Activated T-helper 1 cell treated with anti-CD3 and anti-CD28 coated beads, Interleukin-12 subunit alpha, Interleukin-12 subunit beta, Interleukin-2, Interleukin-4 antibody, amounts not matched to agents 30 ng/mL and 10 ng/mL and 1 ng/mL, durations not matched to agents 14 hours and 24 hours and 36 hours (primary cell): Measurements from ENCODE around the gene TMIGD2. TPM values are rescaled to one million over a fixed set of nuclear protein-coding genes. Genes with fewer than 3 reads are reported as not detected.

Experiments used
- DNase-seq: peaks from one replicate; pipeline ENCODE4 v3.0.0; 2021; ENCODE audit warnings: low spot score
- H3K27ac Mint-ChIP-seq: one replicate; pipeline ENCODE4 v1.8.0; 2021; ENCODE audit warnings: mild to moderate bottlenecking, mixed read lengths
- H3K27me3 Mint-ChIP-seq: one replicate; pipeline ENCODE4 v1.8.0; 2022; ENCODE audit warnings: mild to moderate bottlenecking, moderate library complexity, mixed read lengths; ENCODE audit not compliant: insufficient read depth
- H3K36me3 Mint-ChIP-seq: one replicate; pipeline ENCODE4 v1.8.0; 2021; ENCODE audit warnings: low read depth, mixed read lengths
- H3K4me1 Mint-ChIP-seq: one replicate; pipeline ENCODE4 v1.8.0; 2021; ENCODE audit warnings: low read depth, mixed read lengths
- H3K4me3 Mint-ChIP-seq: one replicate; pipeline ENCODE4 v1.8.0; 2021; ENCODE audit warnings: mild to moderate bottlenecking, moderate library complexity, mixed read lengths
- H3K9me3 Mint-ChIP-seq: one replicate; pipeline ENCODE4 v1.8.0; 2021; ENCODE audit warnings: mixed read lengths
- intact Hi-C: fragments of 100-400 bp; cut with micrococcal nuclease; formaldehyde crosslinking; loops from one replicate; pipeline ENCODE4 v1.15.1; 2024
- total RNA-seq: library from RNA; stranded (reverse); gene quantifications from 2 replicates; pipeline ENCODE4 v1.2.3, GENCODE V29; 2022

Gene TMIGD2
- total RNA-seq, 1 donor from 2014 or later = 11.0 TPM

GRCh38 chr19:4322942-4323665, 20.9 kb upstream of the TMIGD2 start:
- DNase-seq = no peak
- H3K27me3 Mint-ChIP-seq = peaks cover 9% of the 10 kb centered on the region
- peaks cover 15% of the 10 kb centered on the region for H3K4me1 Mint-ChIP-seq
- intact Hi-C loops = no loop called here
- H3K36me3 Mint-ChIP-seq = peaks cover 18% of the 10 kb centered on the region
- no peak overlapping the region for H3K4me3 Mint-ChIP-seq
- H3K9me3 Mint-ChIP-seq = peaks cover 35% of the 10 kb centered on the region
- no peak overlapping the region for H3K27ac Mint-ChIP-seq

DNA sequence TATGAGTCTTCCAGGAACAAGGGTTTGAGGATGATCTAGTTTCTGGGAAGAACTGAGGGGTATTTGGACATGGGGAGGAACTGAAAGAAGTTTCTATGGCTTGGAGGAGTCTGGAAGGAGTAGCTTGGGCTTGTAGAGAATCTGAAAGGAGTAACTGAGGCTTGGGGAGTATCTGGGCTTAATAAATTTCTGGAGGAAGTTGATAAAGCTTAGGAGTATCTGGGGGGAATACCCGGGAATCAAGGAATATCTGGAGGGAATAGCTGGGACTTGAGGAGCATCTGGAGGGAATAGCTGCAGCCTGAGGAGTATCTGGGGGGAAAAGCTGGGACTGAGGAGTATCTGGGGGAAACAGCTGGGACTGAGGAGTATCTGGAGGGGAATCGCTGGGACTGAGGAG, 18.2 kb upstream of the TMIGD2 start:
- Mint-ChIP-seq H3K9me3 (peaks cover 38% of the 10 kb centered on the region), H3K27me3 (no peaks in the 10 kb centered on the region), H3K36me3 (peaks cover 20% of the 10 kb centered on the region), H3K4me1 (no peaks in the 10 kb centered on the region), H3K27ac (peak overlapping the region; percentile 16), H3K4me3 (no peak overlapping the region)
- DNase-seq = no peak
- intact Hi-C loops = no loop called here

- Mint-ChIP-seq H3K27ac (no peak overlapping the region), H3K4me1 (no peaks in the 10 kb centered on the region), H3K27me3 (no peaks in the 10 kb centered on the region), H3K4me3 (no peak overlapping the region), H3K9me3 (peaks cover 38% of the 10 kb centered on the region), H3K36me3 (peaks cover 18% of the 10 kb centered on the region)
- no peak for DNase-seq
- intact Hi-C loops = no loop called here
Measured at GRCh38 chr19:4319067-4319718, 17.0 kb upstream of the TMIGD2 start.

GRCh38 chr19:4318460-4318859, 16.3 kb upstream of the TMIGD2 start:
- intact Hi-C loops = no loop called here
- Mint-ChIP-seq H3K27ac (no peak overlapping the region), H3K4me3 (no peak overlapping the region), H3K9me3 (peaks cover 38% of the 10 kb centered on the region), H3K27me3 (no peaks in the 10 kb centered on the region), H3K36me3 (peaks cover 16% of the 10 kb centered on the region), H3K4me1 (no peaks in the 10 kb centered on the region)
- no peak for DNase-seq

DNA sequence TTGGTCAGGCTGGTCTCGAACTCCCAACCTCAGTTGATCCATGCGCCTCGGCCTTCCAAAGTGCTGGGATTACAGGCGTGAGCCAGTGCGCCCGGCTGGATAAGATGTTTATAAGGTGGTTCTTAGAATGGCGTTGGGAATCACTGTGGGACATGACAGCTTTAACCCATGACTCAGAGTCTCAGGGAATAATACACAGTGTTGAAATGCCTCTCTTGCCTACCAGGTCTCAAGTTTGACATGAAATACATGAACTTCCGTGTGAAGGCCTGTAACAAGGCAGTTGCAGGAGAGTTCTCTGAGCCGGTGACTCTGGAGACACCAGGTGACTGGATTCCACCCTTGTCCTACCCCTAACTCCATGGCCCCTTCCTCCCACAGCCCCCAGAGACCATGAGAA, 14.8 kb upstream of the TMIGD2 start:
- Mint-ChIP-seq H3K9me3 (peaks cover 38% of the 10 kb centered on the region), H3K4me1 (no peaks in the 10 kb centered on the region), H3K27ac (no peak overlapping the region), H3K36me3 (peaks cover 16% of the 10 kb centered on the region), H3K27me3 (no peaks in the 10 kb centered on the region), H3K4me3 (no peak overlapping the region)
- DNase-seq = no peak
- intact Hi-C loops = no loop called here

GRCh38 chr19:4313847-4314490, 11.8 kb upstream of the TMIGD2 start:
- Mint-ChIP-seq H3K9me3 (peaks cover 11% of the 10 kb centered on the region), H3K4me1 (no peaks in the 10 kb centered on the region), H3K4me3 (no peak overlapping the region), H3K36me3 (peaks cover 7% of the 10 kb centered on the region), H3K27ac (no peak overlapping the region), H3K27me3 (no peaks in the 10 kb centered on the region)
- intact Hi-C loops = no loop called here
- no peak for DNase-seq

- intact Hi-C loops = no loop called here
- peaks cover 2% of the 10 kb centered on the region for H3K36me3 Mint-ChIP-seq
- DNase-seq = no peak
- H3K27ac Mint-ChIP-seq = no peak overlapping the region
- no peaks in the 10 kb centered on the region for H3K27me3 Mint-ChIP-seq
- no peak overlapping the region for H3K4me3 Mint-ChIP-seq
- H3K4me1 Mint-ChIP-seq = no peaks in the 10 kb centered on the region
- H3K9me3 Mint-ChIP-seq = no peaks in the 10 kb centered on the region
Measured at GRCh38 chr19:4310247-4311121, 8.3 kb upstream of the TMIGD2 start.

GRCh38 chr19:4305659-4306058, 3.5 kb upstream of the TMIGD2 start:
- H3K9me3 Mint-ChIP-seq = no peaks in the 10 kb centered on the region
- intact Hi-C loops = loop anchor here (2.0 kb wide), 1 partner anchor 59 kb away; the partner anchor contains the start of gene YJU2
- no peak overlapping the region for H3K27ac Mint-ChIP-seq

DNA sequence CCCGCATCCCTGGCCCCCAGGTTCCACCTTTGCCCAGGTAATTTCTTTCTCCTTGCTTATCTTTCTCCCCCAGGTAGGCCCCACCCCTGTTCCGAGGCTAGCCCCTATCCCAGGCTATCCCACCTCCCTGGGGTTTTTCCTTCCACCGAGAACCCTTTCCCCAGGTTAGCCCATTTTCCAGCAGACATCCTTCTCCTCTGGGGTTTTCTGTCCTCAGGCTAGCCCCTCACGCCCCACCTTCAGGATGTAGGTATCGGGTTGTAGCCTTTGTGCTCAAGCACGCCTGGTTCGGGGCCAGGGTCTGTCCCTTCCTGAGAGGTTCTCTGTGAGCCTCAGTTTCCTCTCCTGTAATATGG, 3.0 kb upstream of the TMIGD2 start:
- Mint-ChIP-seq H3K27me3 (no peaks in the 10 kb centered on the region), H3K36me3 (peaks cover 2% of the 10 kb centered on the region), H3K4me3 (peak overlapping the region; percentile 81), H3K27ac (no peak overlapping the region), H3K9me3 (no peaks in the 10 kb centered on the region), H3K4me1 (peaks cover 31% of the 10 kb centered on the region)
- DNase-seq = no peak
- intact Hi-C loops = loop anchor here (2.0 kb wide), 1 partner anchor 58 kb away; the partner anchor contains the start of gene YJU2

More at GRCh38 chr19:4305659-4306058, 3.5 kb upstream of the TMIGD2 start:
- H3K4me1 Mint-ChIP-seq = peaks cover 28% of the 10 kb centered on the region
- peak overlapping the region; percentile 81 for H3K4me3 Mint-ChIP-seq
- peaks cover 2% of the 10 kb centered on the region for H3K36me3 Mint-ChIP-seq
- no peaks in the 10 kb centered on the region for H3K27me3 Mint-ChIP-seq
- DNase-seq = no peak

GRCh38 chr19:4304538-4305256, 2.5 kb upstream of the TMIGD2 start, which contains the start of gene FSD1:
FSD1 (plus strand) TSS chr19:4304598; CDS start chr19:4304747, 149 bp downstream.
- peak; percentile 76 for DNase-seq
- peak within 1 kb of the TSS; percentile 81 for H3K4me3 Mint-ChIP-seq
- H3K27ac Mint-ChIP-seq = peak within 1 kb of the TSS; percentile 70
- H3K27me3 Mint-ChIP-seq = no peaks in the 10 kb centered on the region
- intact Hi-C loops = loop anchor here (1.0 to 5.0 kb wide), 4 partner anchors 24 to 58 kb away; partner anchors contain the start of gene YJU2
- peaks cover 31% of the 10 kb centered on the region for H3K4me1 Mint-ChIP-seq
- H3K9me3 Mint-ChIP-seq = no peaks in the 10 kb centered on the region
- H3K36me3 Mint-ChIP-seq = peaks cover 2% of the 10 kb centered on the region

- intact Hi-C loops = loop anchor here (1.0 to 5.0 kb wide), 4 partner anchors 24 to 57 kb away; partner anchors contain the start of gene YJU2
- peak overlapping the region; percentile 78 for H3K4me3 Mint-ChIP-seq
- H3K27me3 Mint-ChIP-seq = no peaks in the 10 kb centered on the region
- no peaks in the 10 kb centered on the region for H3K9me3 Mint-ChIP-seq
- H3K4me1 Mint-ChIP-seq = peaks cover 34% of the 10 kb centered on the region
- no peak for DNase-seq
- peak overlapping the region; percentile 70 for H3K27ac Mint-ChIP-seq
- peaks cover 2% of the 10 kb centered on the region for H3K36me3 Mint-ChIP-seq
Measured at GRCh38 chr19:4303819-4304537, 1.8 kb upstream of the TMIGD2 start.
